ENCODE measurements around the gene SPZ1.

GRCh38 chr5:80308526-80308925 is 11.3 kb upstream of the SPZ1 start:
- no peak for TF ChIP-seq EZH2phosphoT487 (IDR thresholded peaks at IDR 0.05; ENCODE audit: borderline replicate concordance)
- no peak for TF ChIP-seq CTCF (IDR thresholded peaks at IDR 0.05 in 2 of 3, conservative IDR thresholded peaks at IDR 0.05 in 1 of 3; ENCODE audit: borderline replicate concordance in 1 of 3, insufficient read depth in 1 of 3, low read depth in 2 of 3, low read length in 2 of 3)
- TF ChIP-seq ATF3 (IDR thresholded peaks at IDR 0.05): no peak
- no peak for TF ChIP-seq POLR2A (IDR thresholded peaks at IDR 0.05; ENCODE audit: borderline replicate concordance, extremely low read depth, insufficient read depth, insufficient read length)
- no peak for TF ChIP-seq EGR1 (IDR thresholded peaks at IDR 0.05; ENCODE audit: low read depth)
- no peak for TF ChIP-seq SIN3A (IDR thresholded peaks at IDR 0.05; ENCODE audit: low read depth)
- no peak for TF ChIP-seq EZH2 (IDR thresholded peaks at IDR 0.05)
- TF ChIP-seq POLR2AphosphoS5 (IDR thresholded peaks at IDR 0.05; ENCODE audit: low read depth, low read length): no peak
- no peak for TF ChIP-seq REST (IDR thresholded peaks at IDR 0.05; ENCODE audit: low read depth)
- TF ChIP-seq TCF7L2 (IDR thresholded peaks at IDR 0.05; ENCODE audit: borderline replicate concordance, extremely low read depth, insufficient read depth, insufficient read length): no peak
- TF ChIP-seq SP1 (IDR thresholded peaks at IDR 0.05; ENCODE audit: low read depth): no peak

Measured in HCT116 (cell line).